ENCODE data around the gene ZNF892.
A peak's percentile ranks its signal among the peaks of the same experiment; 100 is the strongest.

Gene ZNF892

GRCh38 chr2:95207111-95207961 is at the start of gene ZNF892:
Gene ZNF892, plus strand, starts transcription at chr2:95207521. Its CDS starts 295 bp downstream, at chr2:95207816.
- peak; percentile 40 for TF ChIP-seq CTCF (IDR thresholded peaks at IDR 0.05; ENCODE audit: insufficient read depth, low read depth, low read length, missing control alignments)
- peak within 1 kb of the TSS; percentile 72 for H3K4me3 ChIP-seq (ENCODE audit: low read length)
- DNase-seq (ENCODE audit: low read depth) = peak; percentile 92

GRCh38 chr2:95158441-95158840 is 48.9 kb upstream of the ZNF892 start:
- H3K4me3 ChIP-seq (ENCODE audit: low read length) = peak overlapping the region; percentile 74
- DNase-seq (ENCODE audit: low read depth) = no peak
- TF ChIP-seq CTCF (IDR thresholded peaks at IDR 0.05; ENCODE audit: insufficient read depth, low read depth, low read length, missing control alignments) = no peak

GRCh38 chr2:95158891-95159619 is 48.3 kb upstream of the ZNF892 start:
- no peak for TF ChIP-seq CTCF (IDR thresholded peaks at IDR 0.05; ENCODE audit: insufficient read depth, low read depth, low read length, missing control alignments)
- peak overlapping the region; percentile 74 for H3K4me3 ChIP-seq (ENCODE audit: low read length)
- peak; percentile 37 for DNase-seq (ENCODE audit: low read depth)

- peak within 1 kb of the TSS; percentile 74 for H3K4me3 ChIP-seq (ENCODE audit: low read length)
- TF ChIP-seq CTCF (IDR thresholded peaks at IDR 0.05; ENCODE audit: insufficient read depth, low read depth, low read length, missing control alignments) = no peak
- DNase-seq (ENCODE audit: low read depth) = peak; percentile 78
Measured at GRCh38 chr2:95159690-95160449, 47.5 kb upstream of the ZNF892 start, which contains the start of gene ZNF514. Gene ZNF514, minus strand, starts transcription at chr2:95159848. Its CDS starts 6,595 bp downstream, at chr2:95153253.

GRCh38 chr2:95165030-95165370 is 42.3 kb upstream of the ZNF892 start:
- no peak for DNase-seq (ENCODE audit: low read depth)
- H3K4me3 ChIP-seq (ENCODE audit: low read length) = peak overlapping the region; percentile 88
- no peak for TF ChIP-seq CTCF (IDR thresholded peaks at IDR 0.05; ENCODE audit: insufficient read depth, low read depth, low read length, missing control alignments)

GRCh38 chr2:95165371-95166064 is 41.8 kb upstream of the ZNF892 start, which contains the start of gene ZNF2:
Gene ZNF2, plus strand, starts transcription at chr2:95165809. Its CDS starts 10,418 bp downstream, at chr2:95176227.
- TF ChIP-seq CTCF (IDR thresholded peaks at IDR 0.05; ENCODE audit: insufficient read depth, low read depth, low read length, missing control alignments) = peak; percentile 5
- peak within 1 kb of the TSS; percentile 88 for H3K4me3 ChIP-seq (ENCODE audit: low read length)
- DNase-seq (ENCODE audit: low read depth) = peak; percentile 99
